ENCODE results near the gene PLK2.

Gene PLK2

GRCh38 chr5:58477760-58478376, 18.0 kb upstream of the PLK2 start:
- no peak for DNase-seq

- DNase-seq = no peak
These were observed 15.5 kb upstream of the PLK2 start for GRCh38 chr5:58475404-58475803.

DNA sequence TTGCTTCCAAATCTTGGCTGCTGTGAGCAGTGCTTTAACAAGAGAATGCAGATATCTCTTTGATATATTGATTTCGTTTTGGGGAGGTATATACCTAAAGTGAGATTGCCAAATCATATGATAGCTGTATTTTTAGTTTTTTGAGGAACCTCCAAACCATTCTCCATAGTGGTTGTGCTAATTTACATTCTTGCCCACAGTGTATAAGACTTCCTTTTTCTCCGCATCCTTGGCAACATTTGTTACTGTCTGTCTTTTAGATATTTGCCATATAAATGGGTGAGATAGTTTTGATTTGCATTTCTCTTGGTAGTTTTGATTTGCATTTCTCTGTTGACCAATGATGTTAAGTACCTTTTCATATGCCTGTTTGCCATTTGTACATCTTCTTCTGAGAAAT, 10.0 kb upstream of the PLK2 start:
- no peak for DNase-seq

- DNase-seq = no peak
These were observed 7.1 kb upstream of the PLK2 start for GRCh38 chr5:58466939-58467338.

DNA sequence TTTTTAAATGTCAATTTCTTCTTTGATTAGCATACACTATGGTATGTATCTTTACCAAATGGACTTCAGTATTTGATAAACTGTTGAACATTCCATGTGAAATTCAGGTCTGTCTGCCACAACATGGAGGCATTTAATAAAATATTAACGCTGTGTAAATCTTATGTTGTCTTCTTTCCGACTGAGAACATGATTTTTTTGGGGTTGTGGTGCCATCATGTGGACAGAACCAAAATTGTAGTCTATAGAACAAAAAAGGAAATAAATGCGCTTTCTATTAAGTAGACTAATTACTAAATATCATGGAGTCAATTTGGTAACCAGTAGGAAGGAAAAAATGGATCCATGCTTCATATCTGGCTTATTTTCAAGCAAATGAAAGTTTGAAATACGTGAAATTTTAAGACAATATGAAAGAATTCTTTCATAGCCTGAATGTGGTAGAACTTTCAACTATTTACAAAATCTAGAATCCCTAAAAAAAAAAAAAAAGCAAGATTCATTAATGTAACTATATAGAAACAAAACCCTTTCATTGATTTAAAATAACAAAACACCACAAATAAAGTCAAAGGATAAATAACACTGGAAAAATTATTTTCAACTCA, 2.8 kb upstream of the PLK2 start:
- no peak for DNase-seq

DNA sequence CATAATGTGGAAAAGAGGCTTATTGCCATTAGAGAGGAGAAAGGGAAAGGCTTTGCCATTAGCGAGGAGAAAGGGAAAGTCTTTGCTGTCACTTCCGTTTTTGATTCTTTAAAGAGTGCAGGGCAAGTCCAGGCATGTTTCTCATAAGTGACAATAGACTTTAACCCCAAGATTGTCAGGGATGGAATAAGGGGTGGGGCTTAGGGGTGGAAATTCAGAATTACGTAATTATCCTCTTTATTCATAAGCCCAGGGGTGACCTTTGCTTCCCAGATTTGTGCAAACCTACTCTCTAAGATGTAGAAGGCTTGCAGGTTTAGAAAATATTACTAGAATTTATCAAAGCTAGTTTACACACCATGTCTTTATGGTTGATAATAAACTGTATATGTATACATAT, 2.3 kb upstream of the PLK2 start:
- no peak for DNase-seq

GRCh38 chr5:58460732-58461286, 923 bp upstream of the PLK2 start:
- DNase-seq = peak; percentile 84

GRCh38 chr5:58459146-58460001, 512 bp downstream of the PLK2 start:
- peak; percentile 49 for DNase-seq

- no peak for DNase-seq
These were observed 1.1 kb downstream of the PLK2 start for GRCh38 chr5:58458743-58459145.

DNA sequence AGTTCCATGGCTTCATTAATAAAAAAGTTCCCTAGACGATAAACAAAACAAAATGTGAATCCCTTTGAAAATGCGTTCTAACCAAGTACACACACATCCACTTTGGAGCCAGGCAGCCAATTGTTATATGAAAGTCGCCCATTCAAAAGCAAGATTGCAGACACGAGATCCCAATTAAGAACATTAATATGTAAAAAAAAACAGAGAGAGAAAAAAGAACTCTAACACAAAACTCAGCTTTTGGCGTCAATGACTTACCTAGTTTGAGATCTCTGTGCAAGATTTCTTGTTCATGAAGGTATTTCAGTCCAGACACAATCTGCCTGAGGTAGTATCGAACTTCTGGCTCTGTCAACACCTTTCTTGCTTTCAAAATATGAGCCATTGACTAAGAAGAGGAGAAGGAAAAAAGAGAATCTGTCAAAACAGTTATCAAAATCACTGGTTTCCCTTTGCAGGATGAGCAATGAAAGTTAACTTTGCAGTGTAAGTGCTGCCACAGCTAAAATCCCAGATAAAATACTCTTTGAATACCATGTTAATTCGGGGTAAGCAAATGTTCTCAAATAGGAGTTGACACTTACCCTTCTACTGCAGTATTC, 1.6 kb downstream of the PLK2 start:
- no peak for DNase-seq

DNA sequence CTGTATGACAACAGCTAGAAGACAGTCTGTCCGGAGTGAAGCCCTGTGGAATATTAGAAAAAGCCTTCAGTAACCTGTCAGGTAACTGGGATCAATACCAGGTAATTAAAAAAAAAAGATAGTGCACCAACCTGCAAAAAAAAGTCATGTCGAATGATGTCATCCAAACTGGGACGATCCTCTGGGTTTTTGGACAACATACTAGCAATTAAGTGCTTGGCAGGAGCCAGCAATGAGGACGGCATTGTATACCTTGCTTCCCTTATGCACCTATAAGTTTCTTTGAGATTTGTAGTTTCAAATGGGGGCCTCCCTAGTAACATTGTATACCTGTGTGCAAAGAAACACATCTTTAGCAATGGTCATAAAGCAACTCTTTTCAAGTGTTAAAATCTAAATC, 2.8 kb downstream of the PLK2 start:
- DNase-seq = no peak

DNA sequence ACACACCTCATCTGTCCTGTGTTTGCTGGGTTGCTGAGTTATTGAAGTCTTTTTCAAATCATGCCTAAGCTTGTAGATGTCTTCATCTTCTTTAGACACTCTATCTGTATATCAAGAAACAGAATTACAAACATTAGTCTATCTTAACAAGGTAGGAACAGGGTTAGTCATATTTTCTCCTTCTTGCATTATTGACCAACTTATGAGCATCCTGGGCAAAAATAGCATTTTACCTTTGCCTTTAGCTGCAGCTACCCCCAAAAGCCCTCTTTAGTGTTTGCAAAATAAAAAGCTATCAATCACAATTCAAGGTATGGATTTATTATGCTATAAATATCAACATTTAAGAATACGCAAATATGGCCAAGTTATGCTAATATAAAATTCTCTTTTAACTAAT, 3.4 kb downstream of the PLK2 start:
- no peak for DNase-seq

- DNase-seq = no peak
These were observed 3.9 kb downstream of the PLK2 start for GRCh38 chr5:58456026-58456425.

GRCh38 chr5:58455480-58455879, 4.4 kb downstream of the PLK2 start:
- DNase-seq = no peak

DNA sequence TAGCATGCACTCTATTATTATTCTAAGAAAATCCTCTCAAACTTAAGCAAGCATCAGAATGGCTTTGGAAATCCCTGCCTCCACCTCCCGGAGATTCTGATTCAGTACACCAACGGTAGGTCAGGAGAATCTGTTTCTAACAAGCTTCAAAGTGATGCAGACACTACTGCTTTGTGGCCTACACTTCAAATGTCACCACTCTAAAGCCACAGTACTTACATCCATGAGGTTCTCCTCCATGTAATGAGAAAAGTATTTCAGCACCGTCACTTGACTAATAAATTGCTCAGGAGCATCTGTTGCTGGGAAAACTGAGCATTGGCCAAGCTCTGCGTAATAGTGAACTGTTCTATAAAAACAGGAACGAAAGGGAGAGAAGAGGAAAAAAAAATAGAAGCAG, 4.8 kb downstream of the PLK2 start:
- no peak for DNase-seq

DNA sequence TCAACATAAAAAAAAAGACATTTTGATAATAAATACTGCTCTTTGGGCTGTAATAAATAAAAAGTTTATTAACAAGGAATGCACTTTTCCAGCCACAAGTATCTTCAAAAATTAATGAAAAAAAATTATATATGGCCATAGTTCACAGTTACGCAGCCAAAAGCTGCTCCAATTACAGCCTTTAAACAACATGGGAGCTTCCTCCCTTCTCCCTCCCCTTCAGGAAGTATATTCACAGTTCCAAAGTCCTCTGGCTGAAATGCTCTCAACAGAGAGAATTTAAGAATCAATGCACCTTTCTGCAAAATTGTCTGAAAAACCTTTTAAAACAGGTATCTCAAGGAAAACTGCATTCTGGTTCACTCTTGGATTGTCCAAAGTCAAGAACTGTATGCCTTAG, 5.9 kb downstream of the PLK2 start:
- no peak for DNase-seq

DNA sequence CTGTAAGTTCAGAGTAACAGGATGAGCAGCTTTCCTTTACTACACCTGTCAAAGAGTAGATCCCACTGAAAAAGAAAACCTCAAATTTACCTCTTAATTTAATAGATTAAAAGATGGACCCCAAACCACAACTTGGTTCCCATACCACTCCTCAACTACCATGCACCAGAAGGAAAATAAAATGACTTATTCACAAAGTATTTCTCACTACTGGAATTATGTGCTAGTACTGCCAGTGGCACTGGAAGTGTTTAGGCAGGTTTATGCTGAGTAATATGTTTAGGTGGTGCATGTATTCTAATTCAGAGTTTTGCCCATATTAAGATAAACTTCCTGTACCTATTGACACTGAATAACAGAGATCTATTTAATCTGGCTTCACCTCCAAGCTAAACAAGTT, 6.6 kb downstream of the PLK2 start:
- no peak for DNase-seq

DNA sequence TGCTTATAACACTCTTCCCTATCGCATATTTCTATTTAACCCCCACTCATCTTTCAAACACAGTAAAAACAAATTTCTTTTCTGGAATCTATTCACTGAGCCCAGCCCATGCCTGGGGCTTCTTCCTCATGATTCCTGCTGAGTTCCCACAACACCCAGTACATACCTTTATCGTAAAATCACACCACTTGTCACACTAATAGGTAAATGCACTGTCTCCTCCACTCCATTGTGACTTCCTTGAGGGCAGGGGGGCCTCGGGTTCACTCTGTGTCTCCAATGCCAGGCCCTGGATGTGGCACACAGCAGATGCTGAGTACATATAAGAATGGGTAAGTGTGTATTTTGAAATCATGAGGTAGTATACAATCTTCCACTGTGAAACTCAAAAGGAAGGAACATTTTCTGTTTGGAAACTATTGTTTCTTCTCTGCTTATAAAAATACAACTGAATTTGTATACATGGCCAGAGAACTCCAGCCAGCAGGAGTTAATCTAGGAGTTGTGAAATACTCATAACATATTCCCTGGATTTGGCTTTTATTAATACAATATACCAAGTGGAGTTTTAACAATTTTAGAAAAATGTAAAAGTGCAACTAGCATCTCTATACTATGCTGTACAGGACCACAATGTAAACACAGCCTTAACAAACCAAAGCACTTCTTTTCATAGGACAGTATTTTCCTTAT, 7.2 kb downstream of the PLK2 start:
- DNase-seq = no peak

- DNase-seq = no peak
These were observed 7.9 kb downstream of the PLK2 start for GRCh38 chr5:58451732-58452565.

GRCh38 chr5:58450811-58451629, 8.9 kb downstream of the PLK2 start:
- DNase-seq = no peak

GRCh38 chr5:58450018-58450417, 9.9 kb downstream of the PLK2 start:
- DNase-seq = no peak
